ENCODE data around the gene MYO15B.

The MYO15B gene

GRCh38 chr17:75549246-75550138, 38.1 kb upstream of the MYO15B start:
- peak; percentile 75 for DNase-seq (ENCODE audit: low spot score)
- H3K4me3 ChIP-seq (ENCODE audit: severe bottlenecking) = no peak overlapping the region

GRCh38 chr17:75550139-75550465, 37.5 kb upstream of the MYO15B start:
- Histone ChIP-seq H3K4me3 (ENCODE audit: severe bottlenecking) (no peak overlapping the region), H3K36me3 (ENCODE audit: low read depth) (no peaks in the 10 kb centered on the region), H3K27me3 (ENCODE audit: insufficient read depth, poor library complexity, severe bottlenecking) (no peaks in the 10 kb centered on the region), H3K4me1 (ENCODE audit: insufficient read depth, poor library complexity, severe bottlenecking) (peaks cover 15% of the 10 kb centered on the region), H3K9me3 (ENCODE audit: severe bottlenecking) (no peaks in the 10 kb centered on the region), H3K27ac (ENCODE audit: poor library complexity, severe bottlenecking) (peak overlapping the region; percentile 64)
- peak; percentile 21 for ATAC-seq (ENCODE audit: low read depth)
- no peak for TF ChIP-seq CTCF (IDR thresholded peaks at IDR 0.05; ENCODE audit: poor library complexity, severe bottlenecking)
- no peak for DNase-seq (ENCODE audit: low spot score)

More at GRCh38 chr17:75549246-75550138, 38.1 kb upstream of the MYO15B start:
- no peak for TF ChIP-seq CTCF (IDR thresholded peaks at IDR 0.05; ENCODE audit: poor library complexity, severe bottlenecking)
- Histone ChIP-seq H3K36me3 (ENCODE audit: low read depth) (no peaks in the 10 kb centered on the region), H3K4me1 (ENCODE audit: insufficient read depth, poor library complexity, severe bottlenecking) (peaks cover 15% of the 10 kb centered on the region), H3K9me3 (ENCODE audit: severe bottlenecking) (no peaks in the 10 kb centered on the region), H3K27me3 (ENCODE audit: insufficient read depth, poor library complexity, severe bottlenecking) (no peaks in the 10 kb centered on the region), H3K27ac (ENCODE audit: poor library complexity, severe bottlenecking) (peak overlapping the region; percentile 64)
- ATAC-seq (ENCODE audit: low read depth) = peak; percentile 86

- no peaks in the 10 kb centered on the region for H3K9me3 ChIP-seq (ENCODE audit: severe bottlenecking)
- H3K27ac ChIP-seq (ENCODE audit: poor library complexity, severe bottlenecking) = no peak overlapping the region
- no peak overlapping the region for H3K4me3 ChIP-seq (ENCODE audit: severe bottlenecking)
- no peak for DNase-seq (ENCODE audit: low spot score)
- no peak for TF ChIP-seq CTCF (IDR thresholded peaks at IDR 0.05; ENCODE audit: poor library complexity, severe bottlenecking)
- no peaks in the 10 kb centered on the region for H3K27me3 ChIP-seq (ENCODE audit: insufficient read depth, poor library complexity, severe bottlenecking)
- no peak for ATAC-seq (ENCODE audit: low read depth)
- peaks cover 15% of the 10 kb centered on the region for H3K4me1 ChIP-seq (ENCODE audit: insufficient read depth, poor library complexity, severe bottlenecking)
- H3K36me3 ChIP-seq (ENCODE audit: low read depth) = no peaks in the 10 kb centered on the region
Measured at GRCh38 chr17:75551266-75551665, 36.3 kb upstream of the MYO15B start.

GRCh38 chr17:75552425-75553294, 34.9 kb upstream of the MYO15B start:
- Histone ChIP-seq H3K27ac (ENCODE audit: poor library complexity, severe bottlenecking) (no peak overlapping the region), H3K9me3 (ENCODE audit: severe bottlenecking) (no peaks in the 10 kb centered on the region), H3K36me3 (ENCODE audit: low read depth) (no peaks in the 10 kb centered on the region), H3K4me3 (ENCODE audit: severe bottlenecking) (no peak overlapping the region), H3K27me3 (ENCODE audit: insufficient read depth, poor library complexity, severe bottlenecking) (no peaks in the 10 kb centered on the region), H3K4me1 (ENCODE audit: insufficient read depth, poor library complexity, severe bottlenecking) (peaks cover 15% of the 10 kb centered on the region)
- DNase-seq (ENCODE audit: low spot score) (no peak), ATAC-seq (ENCODE audit: low read depth) (no peak)
- TF ChIP-seq CTCF (IDR thresholded peaks at IDR 0.05; ENCODE audit: poor library complexity, severe bottlenecking) = no peak

Data from RWPE2 (cell line).